NCI-H524 treated with DMSO at 0.1 percent for 48 hours (cell line): ENCODE results near the gene MR1.

Experiments
- DNase-seq: peaks from one replicate; lab custom pipeline; 2025; lab: John Stamatoyannopoulos, UW

MR1 gene

DNA sequence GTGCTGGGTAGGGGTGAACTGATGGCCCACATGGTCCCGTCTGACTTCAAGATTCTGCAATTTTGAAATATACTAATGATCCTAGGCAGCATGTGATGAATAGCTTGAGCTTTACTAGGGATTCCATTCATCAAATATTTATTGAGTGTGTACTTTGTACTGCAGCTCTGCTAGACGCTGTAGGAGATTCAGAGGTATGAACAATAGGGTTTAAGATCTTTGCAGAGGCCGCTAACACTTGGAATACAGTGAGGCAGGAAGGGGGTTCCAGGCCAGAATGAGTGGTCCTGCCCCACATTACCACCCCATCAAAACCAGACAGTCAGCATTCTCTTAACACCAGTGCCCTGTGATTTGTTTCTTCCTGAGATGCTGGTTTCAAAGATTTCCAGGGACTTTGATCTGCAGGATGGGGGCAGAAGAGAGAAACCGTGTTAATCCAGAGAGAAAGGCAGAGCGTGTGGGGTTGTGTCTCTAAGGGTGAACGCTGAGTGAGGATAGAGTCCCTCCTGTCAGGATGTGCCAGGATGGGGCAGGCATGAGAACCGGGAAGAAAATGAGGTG, 74.6 kb downstream of the MR1 start:
- DNase-seq: no peak

DNA sequence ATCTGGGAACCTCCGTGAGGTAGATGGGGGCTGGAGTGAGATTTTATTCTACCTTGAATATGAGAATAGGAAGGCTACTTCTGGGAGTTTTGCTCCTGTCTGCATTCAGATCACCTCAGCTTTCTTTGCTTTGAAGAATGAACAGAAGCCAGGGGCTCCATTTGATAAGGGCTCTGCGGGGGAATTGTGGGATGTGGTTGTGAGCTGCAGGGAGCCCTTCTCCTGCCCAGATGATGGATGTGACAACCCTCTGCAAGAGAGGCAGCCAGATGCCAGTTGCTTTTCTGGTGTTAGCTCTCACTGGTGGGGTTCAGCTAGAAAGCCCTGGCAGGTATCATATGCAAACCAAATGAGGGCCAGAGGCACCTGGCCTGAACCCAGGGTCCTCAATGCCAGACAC, 76.2 kb downstream of the MR1 start:
- no peak for DNase-seq
